ENCODE data around the gene STAG3.
"Not testable (repeated sequence)": the region's sequence is repeated elsewhere in the genome, so short reads cannot be mapped to it uniquely, and the experiment has no call there.

Gene STAG3

GRCh38 chr7:100257017-100257416 is 79.3 kb downstream of the STAG3 start:
- ATAC-seq (replicated peaks): no peak
- DNase-seq: no peak
- H3K27ac Mint-ChIP-seq: no peak overlapping the region
- peaks cover 0 to 4% of the 10 kb centered on the region in 2 donors for H3K36me3 Mint-ChIP-seq
- no peak overlapping the region for H3K4me3 Mint-ChIP-seq
- H3K27me3 Mint-ChIP-seq: no peaks in the 10 kb centered on the region
- peaks cover 0 to 2% of the 10 kb centered on the region in 2 donors for H3K4me1 Mint-ChIP-seq
- no peaks in the 10 kb centered on the region for H3K9me3 Mint-ChIP-seq

GRCh38 chr7:100259984-100260383 is 82.3 kb downstream of the STAG3 start:
- H3K27me3 Mint-ChIP-seq; H3K9me3 Mint-ChIP-seq; H3K27ac Mint-ChIP-seq; H3K4me3 Mint-ChIP-seq; ATAC-seq (replicated peaks); H3K4me1 Mint-ChIP-seq; DNase-seq; H3K36me3 Mint-ChIP-seq: not testable (repeated sequence)

GRCh38 chr7:100262896-100263295 is 85.2 kb downstream of the STAG3 start:
- DNase-seq; H3K27ac Mint-ChIP-seq; H3K4me3 Mint-ChIP-seq; ATAC-seq (replicated peaks); H3K36me3 Mint-ChIP-seq; H3K27me3 Mint-ChIP-seq; H3K9me3 Mint-ChIP-seq: not testable (repeated sequence)
- peaks cover 9 to 15% of the 10 kb centered on the region in 2 donors for H3K4me1 Mint-ChIP-seq
